ENCODE measurements around the gene PRKAR2A.
"Not testable (repeated sequence)": the region's sequence is repeated elsewhere in the genome, so short reads cannot be mapped to it uniquely, and the experiment has no call there.

- not testable (repeated sequence) for TF ChIP-seq CTCF (conservative IDR thresholded peaks at IDR 0.05; ENCODE audit: low read length); EZH2phosphoT487 (IDR thresholded peaks at IDR 0.05; ENCODE audit: borderline replicate concordance)
These were observed 54.2 kb downstream of the PRKAR2A start for GRCh38 chr3:48793484-48793883.
